Caco-2 (cell line): ENCODE data around the gene PDE6G. TPM values are rescaled to one million over a fixed set of nuclear protein-coding genes. Genes with fewer than 3 reads are reported as not detected.

Experiments
- BruUV-seq: library from RNA; stranded (reverse); fragments of 400-500 nt; replicated peaks from 2 replicates; lab custom pipeline; 2021; lab: Mats Ljungman, UMichigan
- CTCF ChIA-PET: fragments of 300-600 bp; sonication (Branson Sonifier 250); formaldehyde crosslinking; loops from one replicate; lab custom pipeline; 2022; ENCODE audit warnings: antibody characterized with exemption; lab: Charles Lee
- POLR2A ChIA-PET: fragments of 300-600 bp; sonication (Branson Sonifier 250); formaldehyde crosslinking; loops from one replicate; lab custom pipeline; 2022; ENCODE audit warnings: antibody characterized with exemption; lab: Charles Lee
- DNase-seq, 2 experiments: peaks; one replicate each; pipeline versions ENCODE4 v3.0.0 to v3.0.0-alpha.2; 2020 to 2022
- H3K27me3 ChIP-seq: replicated peaks from 2 replicates; pipeline ENCODE4 v1.6.0; 2011; ENCODE audit warnings: low read length; ENCODE audit not compliant: control insufficient read depth, insufficient read depth
- H3K36me3 ChIP-seq: 2 replicates; pipeline ENCODE4 v1.5.1; 2011; ENCODE audit warnings: low read length; ENCODE audit not compliant: control insufficient read depth, insufficient read depth
- H3K4me1 ChIP-seq: fragments of 250-450 bp; sonication (Bioruptor Pico); 2 replicates; pipeline ENCODE4 v1.5.1; 2020; ENCODE audit warnings: mild to moderate bottlenecking
- H3K4me3 ChIP-seq: 2 replicates; pipeline ENCODE4 v1.5.1; 2011; ENCODE audit warnings: low read depth, mild to moderate bottlenecking, control low read depth, low read length
- H3K9me3 ChIP-seq: fragments of 250-450 bp; sonication (Bioruptor Pico); 2 replicates; pipeline ENCODE4 v1.5.1; 2020; ENCODE audit warnings: mild to moderate bottlenecking, moderate library complexity
- H3K27ac Mint-ChIP-seq: one replicate; pipeline ENCODE4 v1.8.0; 2022; ENCODE audit warnings: mixed read lengths; ENCODE audit not compliant: unreplicated experiment
- H3K27me3 Mint-ChIP-seq: one replicate; pipeline ENCODE4 v1.8.0; 2022; ENCODE audit warnings: mixed read lengths; ENCODE audit not compliant: insufficient read depth, unreplicated experiment
- H3K36me3 Mint-ChIP-seq: one replicate; pipeline ENCODE4 v1.8.0; 2022; ENCODE audit warnings: mild to moderate bottlenecking, mixed read lengths; ENCODE audit not compliant: insufficient read depth, unreplicated experiment
- H3K4me1 Mint-ChIP-seq: one replicate; pipeline ENCODE4 v1.8.0; 2022; ENCODE audit warnings: low read depth, mixed read lengths; ENCODE audit not compliant: unreplicated experiment
- H3K4me3 Mint-ChIP-seq: one replicate; pipeline ENCODE4 v1.8.0; 2022; ENCODE audit warnings: mild to moderate bottlenecking, moderate library complexity, mixed read lengths; ENCODE audit not compliant: unreplicated experiment
- H3K9me3 Mint-ChIP-seq: one replicate; pipeline ENCODE4 v1.8.0; 2022; ENCODE audit warnings: mixed read lengths; ENCODE audit not compliant: unreplicated experiment
- CTCF ChIP-seq, 2 experiments: fragments of 200-600 bp in 1 of 2; IDR thresholded peaks; 1 replicate in 1 of 2; 2 replicates in 1 of 2; pipeline versions ENCODE4 v1.5.1 to v1.8.0; 2011 to 2022; ENCODE audit warnings: antibody characterized with exemption in 1 of 2, control low read depth in 1 of 2, inconsistent platforms in 1 of 2, low read depth in 1 of 2, low read length in 1 of 2, mild to moderate bottlenecking in 1 of 2, moderate library complexity in 1 of 2; ENCODE audit not compliant: insufficient read depth in 1 of 2, severe bottlenecking in 1 of 2, unreplicated experiment in 1 of 2
- intact Hi-C: fragments of 100-400 bp; cut with micrococcal nuclease; formaldehyde crosslinking; loops from one replicate; pipeline ENCODE4 v1.10.0; 2022; ENCODE audit not compliant: unreplicated experiment
- total RNA-seq: library from RNA; stranded (reverse); gene quantifications from 2 replicates; pipeline ENCODE4 v1.2.3, GENCODE V29; 2022

Gene PDE6G
- total RNA-seq, 1 experiment from 2014 or later: not detected

DNA sequence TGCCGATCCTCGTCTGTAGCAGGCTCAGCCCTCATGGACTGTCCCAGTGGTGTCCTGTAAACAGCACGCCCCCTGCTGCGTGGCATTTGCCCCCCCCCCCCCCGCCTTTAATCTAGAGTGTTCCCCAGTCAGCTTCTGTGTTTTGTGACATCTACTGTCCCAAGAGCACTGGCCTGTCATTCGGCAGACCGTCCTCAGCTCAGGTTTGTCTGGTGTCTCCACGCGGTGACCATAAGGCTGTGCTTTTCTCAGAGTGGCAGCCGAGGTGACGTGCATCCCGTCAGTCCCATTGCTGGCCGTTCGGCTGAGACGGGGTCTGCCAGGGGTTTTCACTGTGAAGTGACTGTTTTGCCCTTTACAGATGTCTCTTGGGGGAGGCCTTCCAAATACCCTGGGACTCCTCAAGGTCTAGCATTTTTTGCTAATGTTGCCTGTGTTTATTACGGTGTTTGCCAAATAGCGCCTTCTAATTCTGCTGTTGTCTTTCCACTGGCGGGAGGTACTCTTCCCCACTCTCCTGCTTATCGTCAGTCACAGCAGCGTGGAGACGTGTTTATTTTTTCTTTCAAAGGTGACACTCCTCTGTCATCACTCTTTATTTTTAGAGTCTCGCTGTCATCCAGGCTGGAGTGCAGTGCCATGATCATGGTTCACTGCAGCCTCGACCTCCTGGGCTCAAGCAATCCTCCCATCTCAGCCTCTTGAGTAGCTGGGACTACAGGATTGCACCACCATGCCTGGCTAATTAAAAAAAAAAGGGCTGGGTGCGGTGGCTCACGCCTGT is 41.1 kb upstream of the PDE6G start:
- peaks cover 7% of the 10 kb centered on the region for H3K36me3 ChIP-seq
- H3K4me3 ChIP-seq: no peak overlapping the region
- no peaks in the 10 kb centered on the region for H3K27me3 ChIP-seq
- no peaks in the 10 kb centered on the region for H3K27me3 Mint-ChIP-seq
- no peak for DNase-seq
- ChIA-PET POLR2A (no interaction called here), CTCF (no interaction called here)
- H3K9me3 Mint-ChIP-seq: no peaks in the 10 kb centered on the region
- BruUV-seq: no TSS peak
- peaks cover 87% of the 10 kb centered on the region for H3K36me3 Mint-ChIP-seq
- H3K4me3 Mint-ChIP-seq: no peak overlapping the region
- H3K4me1 ChIP-seq: peaks cover 11% of the 10 kb centered on the region
- no peak for TF ChIP-seq CTCF (IDR thresholded peaks at IDR 0.05; ENCODE audit: insufficient read depth in 1 of 2, low read depth in 1 of 2, low read length in 1 of 2, severe bottlenecking in 1 of 2, unreplicated experiment in 1 of 2)
- H3K9me3 ChIP-seq: no peaks in the 10 kb centered on the region
- peak overlapping the region; percentile 69 for H3K27ac Mint-ChIP-seq
- H3K4me1 Mint-ChIP-seq: peaks cover 20% of the 10 kb centered on the region
- intact Hi-C loops: no loop called here

- DNase-seq: no peak
- CTCF ChIA-PET: interaction anchor here (0.5 kb wide), 1 partner anchor 11 kb away, joined by 3 read pairs; no protein-coding TSS in a partner anchor
- Histone ChIP-seq H3K4me3 (no peak overlapping the region), H3K4me1 (peaks cover 2% of the 10 kb centered on the region), H3K36me3 (peaks cover 4% of the 10 kb centered on the region), H3K9me3 (no peaks in the 10 kb centered on the region), H3K27me3 (no peaks in the 10 kb centered on the region)
- Mint-ChIP-seq H3K4me1 (peaks cover 9% of the 10 kb centered on the region), H3K4me3 (no peak overlapping the region), H3K27ac (no peak overlapping the region), H3K27me3 (no peaks in the 10 kb centered on the region), H3K9me3 (no peaks in the 10 kb centered on the region), H3K36me3 (peaks cover 87% of the 10 kb centered on the region)
- intact Hi-C loops: no loop called here
- TF ChIP-seq CTCF (IDR thresholded peaks at IDR 0.05; ENCODE audit: insufficient read depth in 1 of 2, low read depth in 1 of 2, low read length in 1 of 2, severe bottlenecking in 1 of 2, unreplicated experiment in 1 of 2): no peak
- POLR2A ChIA-PET: no interaction called here
- TSS peak; percentile 33 for BruUV-seq
These were observed 40.0 kb upstream of the PDE6G start for GRCh38 chr17:81696218-81696941.

DNA sequence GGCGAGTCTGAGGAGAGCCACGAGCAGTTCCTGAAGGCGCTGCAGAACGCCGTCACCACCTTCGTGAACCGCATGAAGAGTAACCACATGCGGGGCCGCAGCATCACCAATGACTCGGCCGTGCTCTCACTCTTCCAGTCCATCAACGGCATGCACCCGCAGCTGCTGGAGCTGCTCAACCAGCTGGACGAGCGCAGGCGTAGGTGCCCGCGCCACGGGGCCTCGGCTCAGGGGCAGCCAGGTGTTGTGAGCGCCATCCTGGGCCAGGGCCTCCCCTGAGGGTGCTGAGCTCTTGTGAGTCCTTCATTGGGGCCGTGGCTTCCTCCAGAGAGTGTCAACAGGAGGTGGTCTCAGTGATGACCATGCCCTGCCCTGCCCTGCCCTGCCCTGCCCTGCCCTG is 39.5 kb upstream of the PDE6G start:
- H3K27me3 Mint-ChIP-seq: no peaks in the 10 kb centered on the region
- peaks cover 2% of the 10 kb centered on the region for H3K36me3 ChIP-seq
- CTCF ChIA-PET: interaction anchor here (1.0 kb wide), 1 partner anchor 178 kb away, joined by 3 read pairs; no protein-coding TSS in a partner anchor
- H3K27me3 ChIP-seq: no peaks in the 10 kb centered on the region
- H3K4me3 ChIP-seq: no peak overlapping the region
- peaks cover 87% of the 10 kb centered on the region for H3K36me3 Mint-ChIP-seq
- no peak for TF ChIP-seq CTCF (IDR thresholded peaks at IDR 0.05; ENCODE audit: insufficient read depth in 1 of 2, low read depth in 1 of 2, low read length in 1 of 2, severe bottlenecking in 1 of 2, unreplicated experiment in 1 of 2)
- intact Hi-C loops: no loop called here
- DNase-seq: no peak
- peaks cover 3% of the 10 kb centered on the region for H3K4me1 Mint-ChIP-seq
- no peaks in the 10 kb centered on the region for H3K4me1 ChIP-seq
- no peaks in the 10 kb centered on the region for H3K9me3 Mint-ChIP-seq
- no peak overlapping the region for H3K27ac Mint-ChIP-seq
- H3K9me3 ChIP-seq: no peaks in the 10 kb centered on the region
- H3K4me3 Mint-ChIP-seq: no peak overlapping the region
- BruUV-seq: no TSS peak
- POLR2A ChIA-PET: no interaction called here
